GM21529 (cell line): ENCODE measurements around the gene EPHB3.
A peak's percentile ranks its signal among the peaks of the same experiment; 100 is the strongest.

Experiments
- ATAC-seq: cut with Tn5 transposase; IDR thresholded peaks from one replicate; pipeline ENCODE4 v1.9.1; 2021; ENCODE audit not compliant: unreplicated experiment

Gene EPHB3

GRCh38 chr3:184561061-184561912 is at the start of gene EPHB3:
TSS of gene EPHB3 (plus strand) at chr3:184561785. CDS start at chr3:184562236, 451 bp downstream.
- ATAC-seq: peak; percentile 89

GRCh38 chr3:184512621-184513020 is 49.0 kb upstream of the EPHB3 start:
- ATAC-seq: no peak

GRCh38 chr3:184513276-184514170 is 48.1 kb upstream of the EPHB3 start:
- ATAC-seq: peak; percentile 81

GRCh38 chr3:184514171-184514490 is 47.5 kb upstream of the EPHB3 start:
- no peak for ATAC-seq

DNA sequence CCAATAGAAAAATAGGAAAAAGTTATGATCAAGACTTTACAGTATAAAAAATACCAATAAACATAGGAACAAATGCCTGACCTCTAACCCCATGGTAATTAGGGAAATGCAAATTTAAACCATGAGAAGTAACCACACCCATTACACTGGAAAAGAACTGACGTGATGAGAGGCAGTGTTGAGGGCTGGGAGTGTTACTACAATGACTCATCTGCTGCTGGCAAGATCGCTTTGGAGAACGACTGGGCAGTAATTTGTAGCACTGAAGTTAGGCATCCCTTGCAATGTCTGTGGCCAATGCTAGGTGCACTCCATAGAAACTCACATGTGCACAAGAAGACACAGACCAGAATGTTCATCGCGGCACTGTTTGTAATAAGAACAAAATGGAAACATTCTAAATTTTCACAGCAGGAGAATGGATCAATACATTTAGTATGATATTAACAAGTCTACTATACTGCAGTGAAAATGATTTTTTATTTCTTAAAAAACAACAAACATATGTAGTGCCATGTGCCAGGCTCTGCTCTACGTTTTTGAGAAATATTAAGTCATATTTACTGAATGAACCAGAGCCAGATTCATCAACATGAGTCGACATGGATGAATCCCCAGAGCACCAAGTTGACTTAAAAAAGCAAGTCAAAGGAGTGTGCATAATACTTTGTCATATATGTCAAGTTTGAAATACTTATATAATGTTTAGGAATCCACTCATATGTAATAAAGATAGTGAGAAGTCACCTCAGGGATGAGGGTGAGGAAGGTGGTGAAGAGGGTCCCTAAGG is 37.6 kb upstream of the EPHB3 start:
- no peak for ATAC-seq

DNA sequence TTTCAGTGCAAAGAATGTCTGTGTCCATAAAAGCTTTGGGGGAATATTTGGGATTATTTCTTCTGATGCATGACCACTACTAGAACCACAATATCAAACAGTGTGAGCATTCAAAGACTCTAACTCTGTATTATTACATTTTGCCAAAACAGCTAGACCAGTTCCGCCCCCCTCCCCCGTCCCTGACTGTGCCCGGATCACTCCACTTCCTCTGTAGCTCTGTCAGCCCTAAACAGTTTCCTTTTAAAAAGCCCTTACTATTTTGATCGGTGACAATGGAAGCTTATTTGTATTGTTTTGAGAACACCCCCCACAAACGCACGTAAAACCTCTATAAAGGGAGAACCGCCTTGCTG is 36.6 kb upstream of the EPHB3 start:
- ATAC-seq: no peak

DNA sequence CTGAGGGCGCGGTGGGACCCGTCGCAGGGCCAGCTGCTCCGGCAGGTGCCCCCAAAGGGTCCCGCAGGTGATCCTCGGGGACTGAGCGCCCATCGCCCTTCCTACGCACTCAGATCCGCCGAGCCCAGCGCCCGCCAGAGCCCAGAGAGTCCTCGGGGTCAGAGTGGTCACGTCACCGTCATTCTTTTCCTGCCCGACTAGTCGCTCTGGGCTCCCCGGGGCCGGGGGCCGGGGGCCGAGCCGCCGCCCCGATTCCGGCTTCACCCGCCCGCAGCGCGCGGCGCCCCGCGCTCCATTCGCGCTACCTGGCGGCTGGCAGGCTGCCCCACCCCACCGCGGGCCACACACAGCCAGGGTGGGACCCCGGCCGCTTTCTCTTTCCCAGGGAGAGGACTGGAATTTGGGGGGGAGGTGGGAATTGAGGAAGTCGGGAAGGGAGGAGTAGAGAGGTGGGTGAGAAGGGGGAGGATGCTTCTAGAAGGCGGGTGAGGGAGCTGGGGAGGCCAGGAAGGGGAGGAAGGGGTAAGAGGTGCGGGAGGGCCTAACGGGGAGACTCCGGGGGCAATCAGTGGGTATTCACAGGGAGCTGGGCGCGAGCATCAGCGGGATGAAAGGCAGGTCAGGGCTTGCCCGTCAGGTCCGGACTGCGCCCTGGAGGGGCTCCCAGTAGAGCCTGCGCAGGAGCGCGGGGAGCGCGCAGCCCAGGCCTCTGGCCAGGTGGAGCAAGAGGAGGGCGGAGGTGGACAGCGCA is 36.1 kb upstream of the EPHB3 start:
- ATAC-seq: no peak

DNA sequence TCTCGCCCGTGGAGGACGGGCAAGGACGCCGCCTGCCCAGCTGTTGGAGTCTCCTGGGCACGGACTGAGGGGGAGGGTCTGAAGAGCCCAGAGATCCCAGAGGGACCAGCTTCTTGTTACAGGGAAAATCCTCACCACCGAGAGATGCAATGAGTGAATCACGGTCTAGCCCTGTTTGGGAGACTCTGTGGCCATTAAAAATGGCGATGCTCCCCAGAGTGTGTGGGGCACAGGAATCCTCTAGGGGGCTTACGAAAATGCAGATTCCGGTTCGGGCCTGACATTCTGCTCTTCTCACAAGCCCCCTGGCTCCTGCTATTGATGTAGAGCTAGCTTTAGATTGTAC is 35.5 kb upstream of the EPHB3 start:
- no peak for ATAC-seq

- ATAC-seq: no peak
Observed at GRCh38 chr3:184531626-184532280, 29.8 kb upstream of the EPHB3 start.

GRCh38 chr3:184532940-184533732 is 28.4 kb upstream of the EPHB3 start:
- ATAC-seq: no peak

- ATAC-seq: no peak
Observed at GRCh38 chr3:184537885-184538665, 23.5 kb upstream of the EPHB3 start.

DNA sequence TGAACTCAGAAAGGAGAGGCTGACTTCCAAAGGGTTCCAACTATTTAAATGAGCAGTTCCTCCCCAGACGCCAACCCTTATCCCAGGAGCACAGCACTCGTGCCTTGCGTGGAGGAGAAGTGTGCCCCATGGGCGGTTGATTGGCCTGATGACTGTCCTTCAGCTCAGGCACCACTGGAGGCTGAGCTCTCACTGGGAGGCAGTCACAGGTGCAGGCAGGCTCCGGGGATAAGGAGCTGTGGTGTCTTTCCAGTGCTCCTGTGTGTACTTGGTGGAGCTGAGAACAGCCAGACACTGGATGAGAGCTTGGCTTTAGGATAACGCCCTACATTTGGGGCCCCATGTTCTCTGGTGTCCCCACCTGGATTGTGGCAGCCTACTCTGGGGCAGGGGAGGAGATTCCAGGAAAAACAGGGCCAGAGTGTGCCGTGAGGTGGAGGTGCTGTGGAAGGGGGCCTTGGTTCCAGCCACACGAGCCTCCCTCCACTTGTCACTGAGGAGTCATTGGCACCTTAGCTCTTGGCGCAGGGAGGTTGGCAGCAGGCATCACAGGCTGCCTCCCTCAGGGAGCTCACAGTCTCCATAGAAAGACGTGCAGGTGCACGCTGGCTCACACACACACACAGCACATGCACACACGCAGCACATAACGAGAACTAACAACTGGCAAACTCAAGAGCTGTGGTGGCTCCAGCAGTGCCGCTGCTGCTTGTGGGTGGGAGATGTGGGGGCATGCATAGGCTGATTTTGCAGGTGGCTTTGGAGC is 22.7 kb upstream of the EPHB3 start:
- ATAC-seq: no peak

GRCh38 chr3:184539801-184540435 is 21.7 kb upstream of the EPHB3 start:
- no peak for ATAC-seq

- no peak for ATAC-seq
Observed at GRCh38 chr3:184540777-184541681, 20.6 kb upstream of the EPHB3 start.

- ATAC-seq: no peak
Observed at GRCh38 chr3:184541886-184542562, 19.6 kb upstream of the EPHB3 start.

GRCh38 chr3:184542577-184542976 is 19.0 kb upstream of the EPHB3 start:
- no peak for ATAC-seq
